ENCODE measurements around the gene TAS2R30. TPM values are rescaled to one million over a fixed set of nuclear protein-coding genes. Genes with fewer than 3 reads are reported as not detected.

Gene TAS2R30
- total and polyA plus RNA-seq, 9 of the 15 experiments (the other 6 are each of a cell fraction or from before 2014, with no cell fraction given), result 0.11 to 4.0 (median 0.99) TPM; not detected in 3

GRCh38 chr12:11133162-11133561, 1.3 kb downstream of the TAS2R30 start:
- H3K4me3 ChIP-seq, result no peak overlapping the region
- TF ChIP-seq BRCA1 (IDR thresholded peaks at IDR 0.05) (no peak), BRCA1 (CRISPR knock-in tag; IDR thresholded peaks at IDR 0.05) (no peak), ZBTB1 (CRISPR knock-in tag; IDR thresholded peaks at IDR 0.05; ENCODE audit: borderline replicate concordance, low read depth) (no peak), ZNF436 (CRISPR knock-in tag; IDR thresholded peaks at IDR 0.05) (no peak), SMC3 (conservative IDR thresholded peaks at IDR 0.05; ENCODE audit: insufficient read depth, low read depth, low read length) (no peak), ZFP30 (CRISPR knock-in tag; IDR thresholded peaks at IDR 0.05; ENCODE audit: borderline replicate concordance) (no peak), CBFA2T3 (IDR thresholded peaks at IDR 0.05) (no peak), EGR1 (conservative IDR thresholded peaks at IDR 0.05) (no peak), E2F3 (CRISPR knock-in tag; IDR thresholded peaks at IDR 0.05) (no peak), TEAD2 (tag; IDR thresholded peaks at IDR 0.05) (no peak), ZNF445 (CRISPR knock-in tag; IDR thresholded peaks at IDR 0.05; ENCODE audit: low read depth) (no peak), ZNF23 (CRISPR knock-in tag; IDR thresholded peaks at IDR 0.05) (no peak)
- TF ChIP-seq, protein P1, sequence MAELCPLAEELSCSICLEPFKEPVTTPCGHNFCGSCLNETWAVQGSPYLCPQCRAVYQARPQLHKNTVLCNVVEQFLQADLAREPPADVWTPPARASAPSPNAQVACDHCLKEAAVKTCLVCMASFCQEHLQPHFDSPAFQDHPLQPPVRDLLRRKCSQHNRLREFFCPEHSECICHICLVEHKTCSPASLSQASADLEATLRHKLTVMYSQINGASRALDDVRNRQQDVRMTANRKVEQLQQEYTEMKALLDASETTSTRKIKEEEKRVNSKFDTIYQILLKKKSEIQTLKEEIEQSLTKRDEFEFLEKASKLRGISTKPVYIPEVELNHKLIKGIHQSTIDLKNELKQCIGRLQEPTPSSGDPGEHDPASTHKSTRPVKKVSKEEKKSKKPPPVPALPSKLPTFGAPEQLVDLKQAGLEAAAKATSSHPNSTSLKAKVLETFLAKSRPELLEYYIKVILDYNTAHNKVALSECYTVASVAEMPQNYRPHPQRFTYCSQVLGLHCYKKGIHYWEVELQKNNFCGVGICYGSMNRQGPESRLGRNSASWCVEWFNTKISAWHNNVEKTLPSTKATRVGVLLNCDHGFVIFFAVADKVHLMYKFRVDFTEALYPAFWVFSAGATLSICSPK (IDR thresholded peaks at IDR 0.05; ENCODE audit: borderline replicate concordance), result no peak
- TF ChIP-seq, protein P2, sequence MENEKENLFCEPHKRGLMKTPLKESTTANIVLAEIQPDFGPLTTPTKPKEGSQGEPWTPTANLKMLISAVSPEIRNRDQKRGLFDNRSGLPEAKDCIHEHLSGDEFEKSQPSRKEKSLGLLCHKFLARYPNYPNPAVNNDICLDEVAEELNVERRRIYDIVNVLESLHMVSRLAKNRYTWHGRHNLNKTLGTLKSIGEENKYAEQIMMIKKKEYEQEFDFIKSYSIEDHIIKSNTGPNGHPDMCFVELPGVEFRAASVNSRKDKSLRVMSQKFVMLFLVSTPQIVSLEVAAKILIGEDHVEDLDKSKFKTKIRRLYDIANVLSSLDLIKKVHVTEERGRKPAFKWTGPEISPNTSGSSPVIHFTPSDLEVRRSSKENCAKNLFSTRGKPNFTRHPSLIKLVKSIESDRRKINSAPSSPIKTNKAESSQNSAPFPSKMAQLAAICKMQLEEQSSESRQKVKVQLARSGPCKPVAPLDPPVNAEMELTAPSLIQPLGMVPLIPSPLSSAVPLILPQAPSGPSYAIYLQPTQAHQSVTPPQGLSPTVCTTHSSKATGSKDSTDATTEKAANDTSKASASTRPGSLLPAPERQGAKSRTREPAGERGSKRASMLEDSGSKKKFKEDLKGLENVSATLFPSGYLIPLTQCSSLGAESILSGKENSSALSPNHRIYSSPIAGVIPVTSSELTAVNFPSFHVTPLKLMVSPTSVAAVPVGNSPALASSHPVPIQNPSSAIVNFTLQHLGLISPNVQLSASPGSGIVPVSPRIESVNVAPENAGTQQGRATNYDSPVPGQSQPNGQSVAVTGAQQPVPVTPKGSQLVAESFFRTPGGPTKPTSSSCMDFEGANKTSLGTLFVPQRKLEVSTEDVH (IDR thresholded peaks at IDR 0.05; ENCODE audit: low read depth, partially characterized antibody), result no peak
- TF ChIP-seq, protein P3, sequence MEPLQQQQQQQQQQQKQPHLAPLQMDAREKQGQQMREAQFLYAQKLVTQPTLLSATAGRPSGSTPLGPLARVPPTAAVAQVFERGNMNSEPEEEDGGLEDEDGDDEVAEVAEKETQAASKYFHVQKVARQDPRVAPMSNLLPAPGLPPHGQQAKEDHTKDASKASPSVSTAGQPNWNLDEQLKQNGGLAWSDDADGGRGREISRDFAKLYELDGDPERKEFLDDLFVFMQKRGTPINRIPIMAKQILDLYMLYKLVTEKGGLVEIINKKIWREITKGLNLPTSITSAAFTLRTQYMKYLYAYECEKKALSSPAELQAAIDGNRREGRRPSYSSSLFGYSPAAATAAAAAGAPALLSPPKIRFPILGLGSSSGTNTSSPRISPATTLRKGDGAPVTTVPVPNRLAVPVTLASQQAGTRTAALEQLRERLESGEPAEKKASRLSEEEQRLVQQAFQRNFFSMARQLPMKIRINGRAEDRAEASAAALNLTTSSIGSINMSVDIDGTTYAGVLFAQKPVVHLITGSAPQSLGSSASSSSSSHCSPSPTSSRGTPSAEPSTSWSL (CRISPR knock-in tag; IDR thresholded peaks at IDR 0.05; ENCODE audit: borderline replicate concordance), result no peak
- intact Hi-C loops (cut with micrococcal nuclease), result no loop called here
- DNase-seq (ENCODE audit: extremely low read depth in 1 of 4, low spot score in 3 of 4) (no peak), FAIRE-seq (no peak), ATAC-seq (no peak)
- no peaks in the 10 kb centered on the region for H4K20me1 ChIP-seq (replicated peaks; ENCODE audit: control insufficient read depth, insufficient read depth, low read length)
- POLR2A ChIA-PET, result no interaction called here
- no peaks in the 10 kb centered on the region for H3K27me3 ChIP-seq (ENCODE audit: control insufficient read depth in 2 of 2, insufficient read depth in 2 of 2, low read length in 2 of 2)
- CTCF ChIA-PET (ENCODE audit: low intra/inter-chr PET ratio), result no interaction called here
- no peak overlapping the region for H2AFZ ChIP-seq (ENCODE audit: low read depth, low read length)
- no TSS peak for BruUV-seq (replicated peaks)
- H3K9me1 ChIP-seq (ENCODE audit: control insufficient read depth, insufficient read depth, low read length), result no peaks in the 10 kb centered on the region
- peaks cover 43% of the 10 kb centered on the region for H3K79me2 ChIP-seq (ENCODE audit: control insufficient read depth, insufficient read depth, low read length)
- H3K27ac ChIP-seq (ENCODE audit: extremely low read depth, low read depth, low read length), result no peak overlapping the region
- no peaks in the 10 kb centered on the region for H3K36me3 ChIP-seq (ENCODE audit: control insufficient read depth, insufficient read depth, low read length)
- no peaks in the 10 kb centered on the region for H3K4me1 ChIP-seq (replicated peaks in 1 of 2; ENCODE audit: control insufficient read depth in 2 of 2, insufficient read depth in 2 of 2, low read length in 2 of 2)
- H3K4me2 ChIP-seq (ENCODE audit: insufficient read depth, low read length), result no peak overlapping the region
- H3K9ac ChIP-seq (ENCODE audit: insufficient read depth in 1 of 2, low read depth in 2 of 2, low read length in 2 of 2), result no peak overlapping the region
- 96% methylated on average over 2 of the region's 2 CpGs for WGBS (ENCODE audit: insufficient coverage, low coverage, missing lambda C conversion rate)
- in situ Hi-C loops (cut with MboI), result no loop called here
- no peaks in the 10 kb centered on the region for H3K9me3 ChIP-seq (replicated peaks; ENCODE audit: control insufficient read depth, insufficient read depth, low read depth, low read length)
